HG02759 (cell line): ENCODE measurements around the gene CCER1.

ENCODE experiments used
- ATAC-seq: cut with Tn5 transposase; IDR thresholded peaks from one replicate; pipeline ENCODE4 v1.9.1; 2021; ENCODE audit warnings: mild to moderate bottlenecking, moderate library complexity; ENCODE audit not compliant: unreplicated experiment

CCER1 gene

DNA sequence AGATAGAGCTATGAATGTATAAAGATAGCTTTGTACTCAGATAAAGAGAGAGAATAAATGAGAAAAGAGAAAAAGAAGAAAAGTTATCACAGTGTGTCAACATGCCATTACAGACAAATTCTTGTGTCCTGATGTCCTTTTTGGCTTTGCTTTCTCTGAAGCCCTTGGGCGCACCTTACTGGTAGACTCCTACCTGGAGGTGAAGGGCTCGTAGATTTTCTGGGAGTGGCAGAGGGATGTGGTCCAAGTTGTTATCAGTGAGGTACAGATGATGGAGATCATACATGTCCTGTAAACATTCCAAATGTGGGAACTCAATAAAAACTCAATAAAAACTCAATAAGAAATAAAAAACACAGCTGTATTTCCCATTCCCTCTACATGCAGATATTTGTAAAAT lies 14.9 kb upstream of the CCER1 start:
- ATAC-seq: no peak

DNA sequence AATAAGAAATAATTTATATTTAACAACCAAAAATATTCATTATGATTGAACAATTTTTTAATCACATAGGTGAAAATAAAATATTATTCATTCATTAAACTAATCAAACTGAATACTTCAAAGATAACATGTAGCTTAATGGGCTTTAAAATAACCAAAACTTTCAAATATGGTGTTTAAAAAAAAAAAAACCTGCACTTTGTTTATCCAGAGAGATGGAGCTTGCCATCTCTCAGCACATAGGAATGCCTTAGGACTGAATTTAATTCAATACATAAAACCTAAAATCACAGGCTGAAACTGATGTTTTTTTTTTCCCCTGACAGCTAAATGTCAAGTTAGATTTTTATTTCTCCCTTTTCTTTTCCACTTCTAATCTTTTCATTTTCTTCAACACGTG lies 14.4 kb upstream of the CCER1 start:
- no peak for ATAC-seq

DNA sequence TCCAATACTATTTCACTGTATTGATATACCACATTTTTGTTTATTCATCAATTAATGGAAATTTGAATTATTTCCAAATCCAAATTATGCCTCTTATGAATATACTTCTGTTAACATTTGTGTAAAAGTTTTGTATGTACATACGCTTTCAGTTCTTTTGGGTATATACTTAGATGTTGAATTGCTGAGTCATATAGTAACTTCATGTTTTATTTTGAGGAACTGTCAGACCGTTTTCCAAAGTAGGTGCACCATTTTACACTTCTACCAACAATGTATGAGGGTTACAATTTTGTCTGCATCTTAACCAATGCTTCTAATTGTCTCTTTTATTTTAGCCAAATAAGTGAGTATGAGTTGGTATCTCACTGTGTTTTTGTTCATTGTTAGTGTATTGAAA lies 10.2 kb upstream of the CCER1 start:
- ATAC-seq: no peak

DNA sequence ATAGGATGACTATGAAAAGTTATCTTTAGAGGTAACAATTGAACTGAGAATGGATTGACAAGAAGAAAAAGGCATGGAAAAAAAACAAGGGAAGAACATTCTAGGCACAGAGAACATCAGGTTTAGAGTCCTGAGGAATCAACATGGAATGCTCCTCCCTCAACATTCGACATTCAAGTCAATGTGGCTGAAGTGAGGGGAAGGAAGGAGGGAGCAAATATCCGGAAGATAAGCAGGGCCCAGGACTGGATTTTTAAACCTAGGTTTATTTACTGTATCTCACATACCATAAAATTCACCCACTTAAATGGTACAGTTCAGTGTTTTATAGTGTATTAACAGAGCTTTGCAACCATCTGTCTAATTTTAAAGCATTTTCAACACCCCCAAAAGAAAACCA lies 9.6 kb upstream of the CCER1 start:
- ATAC-seq: no peak

DNA sequence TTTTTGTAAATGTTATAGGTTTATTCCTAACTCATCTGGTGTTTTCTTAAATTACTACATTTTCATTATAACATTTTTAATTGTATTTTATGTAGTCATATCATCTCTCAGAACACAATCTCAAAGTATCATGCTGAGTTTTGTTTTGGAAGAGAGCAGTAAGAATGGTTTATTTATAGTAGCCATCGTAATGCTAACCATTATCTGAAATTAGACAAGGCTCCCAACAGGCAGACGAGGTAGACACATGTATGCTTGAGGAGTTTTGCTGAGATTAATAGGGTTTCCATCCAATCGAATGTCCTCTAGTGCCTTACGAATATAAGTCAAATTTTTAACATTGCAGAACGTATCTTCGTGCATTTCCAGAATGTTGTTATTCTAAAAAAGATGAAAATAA lies 9.0 kb upstream of the CCER1 start:
- ATAC-seq: no peak

DNA sequence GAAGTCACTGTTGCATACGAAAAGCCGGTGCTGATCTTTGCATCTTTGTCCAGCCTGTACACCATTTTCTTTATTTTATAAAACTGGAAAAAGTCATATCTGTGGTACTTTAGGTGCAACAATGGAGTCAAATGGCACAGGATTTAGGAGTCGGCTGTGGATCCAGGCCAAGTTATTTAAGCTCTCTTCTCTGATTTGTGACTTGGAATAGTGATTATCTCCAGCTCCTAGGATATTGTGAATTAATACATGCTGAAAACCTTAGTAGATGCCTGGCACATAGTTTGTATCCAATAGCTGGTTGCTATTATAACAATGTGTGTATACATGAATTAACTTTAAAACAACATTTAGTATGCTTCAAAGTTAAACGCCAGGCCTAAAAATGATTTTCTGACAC lies 6.2 kb upstream of the CCER1 start:
- no peak for ATAC-seq

DNA sequence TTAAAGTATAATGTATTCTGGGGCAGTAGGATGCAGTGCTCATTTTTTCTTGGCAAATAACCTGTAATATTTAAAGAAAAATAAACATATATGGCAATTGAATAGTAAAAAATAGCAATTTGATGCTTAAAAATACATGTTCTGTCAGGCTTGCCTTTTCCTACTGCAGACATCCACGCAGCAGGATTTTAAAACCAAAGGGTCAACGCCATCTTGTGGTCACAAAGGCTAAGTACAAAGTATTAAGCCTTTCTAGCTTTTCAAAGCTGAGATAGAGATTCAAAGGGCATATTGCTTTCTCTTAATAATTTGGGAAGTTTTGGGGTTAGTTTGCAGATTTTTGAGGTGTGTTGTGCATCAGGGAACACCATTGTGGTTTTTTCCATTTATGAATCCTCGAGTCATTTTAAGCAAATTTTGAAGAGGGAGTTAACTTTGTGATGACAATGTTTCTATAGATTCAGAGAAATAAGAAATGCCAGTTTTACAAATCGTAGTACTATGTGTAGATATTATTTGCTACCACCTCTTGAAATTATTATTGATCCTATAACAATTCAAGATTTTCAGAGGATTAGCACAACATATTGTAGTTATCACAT lies 4.7 kb upstream of the CCER1 start:
- peak; percentile 87 for ATAC-seq

DNA sequence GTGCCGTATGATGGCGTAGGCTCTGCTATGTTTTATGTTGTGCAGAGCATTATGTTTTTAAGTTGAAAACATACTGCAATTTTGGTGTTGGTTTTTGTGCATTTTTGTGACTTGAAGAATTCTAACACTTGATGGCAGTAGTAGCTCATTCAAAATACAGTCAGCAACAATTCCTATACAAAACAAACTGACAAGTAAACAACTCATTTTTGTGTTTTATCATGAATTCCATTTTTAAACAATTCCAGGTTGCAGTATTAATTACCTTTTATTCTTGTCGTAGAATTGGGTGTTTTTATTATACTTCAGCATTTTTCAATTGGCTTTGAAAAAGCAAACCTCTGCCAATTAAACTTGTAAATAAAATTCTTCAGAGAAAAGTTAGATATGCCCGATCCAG lies 4.1 kb upstream of the CCER1 start:
- ATAC-seq: no peak

DNA sequence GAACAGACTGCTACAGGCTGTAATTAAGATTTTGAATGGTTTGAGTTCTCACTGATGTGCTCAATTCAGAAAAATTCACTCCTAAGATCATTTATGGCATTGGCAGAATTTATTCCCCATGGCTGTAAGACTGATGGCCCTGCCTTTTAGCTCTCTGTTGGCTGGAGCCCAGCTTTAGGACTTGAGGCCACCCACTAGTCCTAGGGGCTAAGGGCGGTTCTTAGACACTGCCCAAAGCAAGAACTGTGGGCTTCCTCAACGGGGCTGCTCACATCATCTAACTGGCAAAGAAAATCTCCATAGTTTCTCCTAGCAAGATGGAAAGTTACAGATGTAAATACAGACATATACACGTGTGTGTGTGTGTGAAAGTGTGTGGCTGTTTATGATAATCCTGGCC lies 3.4 kb upstream of the CCER1 start:
- no peak for ATAC-seq

DNA sequence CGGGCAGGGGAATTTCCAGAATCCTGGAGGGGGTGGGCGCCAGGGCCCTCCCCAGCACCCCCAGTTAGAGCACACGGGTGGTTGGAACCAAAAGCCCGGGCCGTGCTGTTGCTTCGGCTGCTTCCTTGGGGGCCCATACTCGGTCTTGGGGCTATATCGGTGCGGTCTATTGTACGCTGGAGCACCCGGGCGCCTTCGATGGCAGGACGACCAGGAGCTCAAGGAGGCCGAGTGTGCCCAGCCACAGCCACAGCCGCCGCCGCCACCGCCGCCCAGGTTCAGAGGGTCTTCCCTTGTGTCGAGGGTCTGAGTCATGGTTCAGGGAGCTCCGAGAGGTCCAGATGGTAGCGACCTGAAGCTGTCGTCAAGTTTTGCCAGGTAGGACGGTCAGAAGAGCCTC lies 548 bp downstream of the CCER1 start:
- ATAC-seq: no peak

DNA sequence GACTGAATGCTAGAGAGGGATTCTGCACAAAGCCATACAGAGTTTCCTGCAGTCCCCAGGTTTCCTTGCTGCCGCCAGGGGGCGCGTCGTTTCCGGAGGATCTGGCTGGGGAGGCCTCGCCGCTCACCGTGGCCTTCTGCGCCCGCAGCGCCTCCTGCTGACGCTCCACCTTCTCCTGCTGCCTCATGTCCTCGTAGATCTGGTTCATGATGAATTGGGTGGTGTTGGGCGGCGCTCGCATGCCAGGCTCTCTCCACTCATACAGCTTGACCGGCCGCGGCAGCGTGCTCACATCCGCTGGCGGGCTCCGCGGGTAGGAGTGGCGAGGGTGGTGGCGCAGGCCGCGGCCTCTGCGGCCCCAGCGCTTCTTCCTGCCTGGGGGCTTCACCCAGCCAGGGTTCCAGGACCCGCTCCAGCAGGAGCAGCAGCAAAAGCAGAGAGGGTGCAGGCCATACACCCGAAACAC lies 987 bp downstream of the CCER1 start:
- peak; percentile 78 for ATAC-seq

DNA sequence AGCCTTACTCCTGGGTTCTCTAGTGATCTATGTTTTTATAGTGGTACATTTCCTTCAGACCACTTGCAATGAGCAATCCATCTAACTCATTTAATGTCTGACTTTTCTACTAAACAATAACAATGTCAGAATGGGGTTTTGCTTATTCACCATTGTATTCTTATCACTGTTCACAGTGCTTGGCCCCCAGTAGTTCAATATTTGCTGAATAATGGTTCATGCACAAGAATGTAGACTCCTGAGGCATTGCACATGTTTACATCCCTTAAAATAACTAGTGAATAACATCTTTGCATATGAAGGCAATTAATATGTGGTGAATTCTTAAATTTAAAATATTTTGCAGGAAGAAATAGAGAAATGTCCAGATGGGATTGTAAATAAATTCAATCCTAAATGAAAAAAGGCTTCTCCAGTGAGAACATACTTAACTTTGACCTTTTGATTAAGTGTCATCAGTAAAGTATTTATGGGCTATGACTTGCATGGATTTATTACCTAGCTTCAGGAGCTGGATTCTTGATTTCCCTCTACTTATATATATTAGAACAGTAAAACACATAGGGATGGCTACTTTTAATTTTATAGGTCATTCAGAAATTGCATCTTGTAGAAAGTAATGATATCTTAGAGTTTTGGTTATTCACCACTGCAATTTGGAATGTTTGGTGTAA lies 3.4 kb downstream of the CCER1 start:
- no peak for ATAC-seq

DNA sequence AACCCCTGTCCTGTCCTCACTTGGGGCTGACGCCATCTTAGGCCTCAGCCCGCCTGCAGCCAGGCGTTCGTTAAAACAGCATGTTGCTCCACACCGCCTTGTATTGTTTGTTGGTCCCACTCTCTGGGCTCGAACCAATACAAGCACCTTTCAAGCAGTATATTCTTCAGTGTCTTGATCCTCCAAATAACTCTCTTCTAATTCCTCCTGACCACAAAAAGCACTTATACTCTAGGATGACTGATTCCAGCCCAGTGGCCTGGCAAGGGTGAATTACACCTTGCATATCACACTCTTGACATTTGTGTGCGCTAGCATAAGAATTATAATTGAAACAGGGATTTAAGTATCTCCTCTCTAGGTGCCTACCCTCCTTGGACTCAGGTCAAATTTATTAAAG lies 7.1 kb downstream of the CCER1 start:
- no peak for ATAC-seq

DNA sequence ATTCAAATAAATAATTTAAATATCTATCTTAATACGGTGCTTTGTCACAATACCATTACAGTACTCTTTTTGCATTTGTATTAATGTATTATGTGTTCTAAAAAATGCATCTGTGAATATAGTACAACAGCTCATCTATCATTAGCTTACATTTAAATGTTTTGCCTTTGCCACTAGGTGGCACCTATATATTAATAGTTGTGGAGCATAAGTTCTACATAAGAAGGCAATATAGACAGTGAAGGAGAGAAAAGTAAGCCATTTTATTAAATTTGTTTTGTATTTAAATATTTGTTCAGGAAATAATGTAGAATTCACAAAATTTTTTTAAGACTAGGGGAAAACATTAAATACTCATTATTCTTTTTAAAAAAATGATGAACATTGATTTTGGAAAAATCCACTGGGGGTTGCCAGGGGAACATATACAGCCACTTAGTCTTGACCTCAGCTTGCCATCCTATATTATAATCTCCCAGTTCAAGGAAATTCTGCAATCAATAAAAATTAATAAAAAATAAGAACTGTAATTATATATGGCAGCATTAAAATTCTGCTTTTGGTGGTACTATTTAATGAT lies 9.8 kb downstream of the CCER1 start:
- peak; percentile 66 for ATAC-seq

DNA sequence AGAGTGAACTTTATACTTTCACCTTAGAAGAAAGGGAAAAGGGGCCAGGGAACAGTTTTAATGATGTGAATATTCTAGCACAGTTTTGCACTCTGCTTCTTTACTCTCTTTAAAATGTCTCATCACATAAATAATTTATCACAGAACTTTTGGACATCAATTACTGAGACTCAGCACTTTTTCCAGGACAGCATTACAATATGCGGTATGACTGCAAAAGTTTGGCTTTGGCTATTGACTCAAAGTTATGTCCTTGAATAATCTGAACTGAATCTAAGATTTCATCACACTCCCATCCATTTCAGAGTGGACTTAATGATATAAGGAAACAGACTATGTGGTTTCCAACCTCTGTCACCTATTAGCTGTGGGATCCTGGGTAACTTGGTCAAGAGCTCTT lies 11.7 kb downstream of the CCER1 start:
- ATAC-seq: no peak

DNA sequence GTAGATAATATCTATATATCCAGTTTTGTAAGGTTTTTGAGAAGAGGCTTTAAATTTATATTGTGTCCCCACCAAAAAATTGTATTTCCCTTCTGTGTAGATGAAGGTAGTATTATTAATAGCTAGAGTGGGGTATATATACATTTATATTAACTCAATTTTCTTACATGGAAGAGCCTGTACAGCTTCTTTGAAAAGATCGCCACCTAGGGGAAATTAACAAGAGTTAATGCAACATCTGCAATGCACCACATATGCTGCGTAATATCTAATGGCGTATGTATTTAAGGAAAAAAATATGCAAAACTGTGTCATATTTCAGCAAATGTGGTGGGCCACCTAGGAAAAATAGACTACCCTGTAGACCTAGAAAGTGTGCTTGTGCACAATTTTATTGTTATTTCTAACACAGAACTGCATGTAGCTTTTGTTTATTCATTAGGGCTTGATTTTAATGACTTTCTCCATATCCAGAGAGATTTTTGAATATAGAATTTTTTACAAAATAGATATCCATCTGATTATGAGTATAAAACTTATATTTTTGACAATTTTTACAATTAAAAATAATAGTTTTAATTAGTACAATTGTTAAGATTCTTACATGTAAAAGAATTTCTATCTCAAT lies 14.0 kb downstream of the CCER1 start:
- ATAC-seq: peak; percentile 88

DNA sequence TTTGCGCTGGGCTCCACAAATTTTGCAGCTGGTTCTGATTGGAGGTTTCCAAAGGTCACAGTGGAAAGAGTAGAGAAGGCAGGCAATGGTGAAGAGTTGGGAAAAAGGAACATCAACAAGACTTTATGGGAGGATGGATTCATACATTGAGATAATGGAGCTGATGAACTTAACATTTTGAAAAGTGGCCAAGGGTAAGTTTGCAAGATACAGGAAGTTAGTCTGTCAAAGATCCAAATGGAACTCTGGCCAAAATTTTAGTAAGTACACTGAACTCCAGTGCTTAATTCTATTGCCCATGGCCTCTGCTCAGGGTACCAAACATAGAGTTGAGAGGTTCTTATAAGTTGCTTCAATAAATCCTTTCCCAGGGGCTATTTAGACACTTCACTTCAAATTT lies 15.6 kb downstream of the CCER1 start:
- ATAC-seq: no peak

DNA sequence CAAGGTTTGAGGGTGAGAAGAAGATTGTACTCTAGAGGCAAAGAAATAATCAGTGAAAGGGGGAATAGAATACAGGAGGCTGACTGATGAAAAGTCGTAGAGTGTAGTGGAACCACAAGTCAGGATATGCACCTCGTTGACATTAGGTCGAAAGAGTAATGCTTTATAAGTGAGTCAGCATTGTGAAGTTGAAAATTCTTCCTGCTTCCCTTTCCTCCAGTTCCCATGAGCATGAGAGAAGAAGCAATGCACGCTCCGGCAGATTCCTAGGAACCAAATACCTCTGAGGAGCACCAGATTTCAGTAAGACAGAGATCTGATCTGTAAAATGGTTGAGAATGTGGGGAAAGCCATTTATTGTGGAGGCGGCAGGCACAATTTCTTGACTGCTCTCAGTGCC lies 16.5 kb downstream of the CCER1 start:
- no peak for ATAC-seq

DNA sequence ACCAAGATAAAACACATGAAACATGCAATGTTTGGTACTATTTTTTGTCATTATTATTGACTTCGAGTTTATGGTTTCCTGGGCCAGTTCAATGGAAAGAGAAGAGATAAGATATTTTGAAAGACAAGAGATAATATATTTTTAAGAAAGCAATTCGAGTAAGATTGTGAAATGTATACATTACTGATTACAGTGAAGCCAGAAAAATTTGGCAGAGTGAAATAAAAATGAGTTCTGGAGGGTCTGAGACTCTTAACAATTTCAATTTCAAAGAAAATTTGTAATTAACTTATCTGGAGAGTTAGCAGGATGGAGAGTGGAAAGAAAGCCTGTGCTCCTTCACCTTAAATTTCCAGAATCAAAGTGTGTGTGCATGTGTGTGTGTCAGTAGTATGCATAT lies 17.3 kb downstream of the CCER1 start:
- ATAC-seq: no peak

DNA sequence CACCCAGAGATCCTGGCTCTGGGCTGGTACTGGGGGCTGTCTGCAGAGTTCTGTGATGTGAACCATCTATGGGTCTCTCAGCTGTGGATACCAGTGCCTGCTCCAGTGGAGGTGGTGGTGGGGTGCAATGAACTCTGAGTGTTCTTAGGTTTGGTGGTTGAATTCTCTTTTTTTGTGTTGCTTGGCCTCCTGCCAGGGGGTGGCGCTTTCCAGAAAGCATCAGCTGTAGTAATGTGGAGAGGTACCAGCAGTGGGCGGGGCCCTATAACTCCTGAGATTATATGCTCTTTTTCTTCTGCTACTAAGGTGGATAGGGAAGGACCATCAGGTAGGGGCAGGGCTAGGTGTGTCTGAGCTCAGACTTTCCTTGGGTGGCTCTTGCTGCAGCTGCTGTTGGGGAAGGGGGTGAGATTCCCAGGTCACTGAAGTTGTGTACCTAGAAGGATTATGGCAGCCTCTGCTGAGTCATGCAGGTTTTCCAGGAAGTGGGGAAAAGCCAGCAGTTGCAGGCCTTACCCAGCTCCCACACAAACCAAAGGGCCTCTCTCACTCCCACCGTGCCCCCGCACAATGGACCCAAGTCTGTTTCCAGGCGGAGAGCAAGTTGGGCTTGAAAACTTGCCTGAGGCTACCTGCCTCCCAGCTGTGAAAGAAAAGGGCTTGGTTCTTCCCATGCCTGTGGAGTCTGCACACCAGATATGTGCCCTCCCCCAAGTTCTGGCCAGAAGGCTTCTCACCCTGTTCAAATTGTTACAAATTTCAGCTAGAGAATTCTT lies 18.6 kb downstream of the CCER1 start:
- ATAC-seq: no peak

DNA sequence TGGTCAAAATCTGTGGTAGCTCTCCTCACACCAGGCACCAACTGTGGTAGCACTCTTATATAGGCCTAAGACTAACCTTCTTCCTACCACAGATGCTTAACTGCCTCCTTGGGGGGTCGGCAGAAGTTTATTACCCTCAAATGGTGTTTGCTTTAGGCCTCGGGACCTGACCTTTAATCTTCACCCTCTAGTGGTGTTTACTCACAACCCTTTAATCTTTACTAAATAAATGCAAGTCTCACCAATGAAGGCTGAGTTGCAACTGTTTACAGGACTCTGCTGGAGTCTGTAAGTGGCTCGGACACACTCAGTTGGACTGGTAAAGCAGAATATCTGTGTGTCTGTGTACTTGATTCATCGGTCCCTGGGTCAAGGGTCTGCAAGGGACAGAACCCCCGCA lies 29.4 kb downstream of the CCER1 start:
- ATAC-seq: no peak
